Skeletal muscle cell (primary cell): ENCODE results near the gene BTBD16.

ENCODE experiments used
- DNase-seq: peaks from one replicate; pipeline ENCODE4 v3.0.0-alpha.2; 2010; ENCODE audit warnings: low read depth
- H3K4me3 ChIP-seq: 2 replicates; pipeline ENCODE4 v1.5.1; 2011; ENCODE audit warnings: low read depth, mild to moderate bottlenecking, control low read depth, low read length, moderate library complexity

The BTBD16 gene

GRCh38 chr10:122354383-122354782, 83.3 kb downstream of the BTBD16 start:
- no peak overlapping the region for H3K4me3 ChIP-seq
- no peak for DNase-seq

- no peak overlapping the region for H3K4me3 ChIP-seq
- no peak for DNase-seq
These were observed 86.6 kb downstream of the BTBD16 start for GRCh38 chr10:122357685-122358084.

- no peak for DNase-seq
- H3K4me3 ChIP-seq: no peak overlapping the region
These were observed 88.5 kb downstream of the BTBD16 start for GRCh38 chr10:122359621-122360020.

GRCh38 chr10:122361046-122361445, 90.0 kb downstream of the BTBD16 start:
- H3K4me3 ChIP-seq: no peak overlapping the region
- no peak for DNase-seq

GRCh38 chr10:122362031-122362592, 91.0 kb downstream of the BTBD16 start:
- H3K4me3 ChIP-seq: no peak overlapping the region
- DNase-seq: no peak

GRCh38 chr10:122362621-122363020, 91.5 kb downstream of the BTBD16 start:
- no peak overlapping the region for H3K4me3 ChIP-seq
- DNase-seq: no peak

- no peak overlapping the region for H3K4me3 ChIP-seq
- DNase-seq: no peak
These were observed 92.2 kb downstream of the BTBD16 start for GRCh38 chr10:122363311-122363710.

- no peak overlapping the region for H3K4me3 ChIP-seq
- DNase-seq: no peak
These were observed 92.8 kb downstream of the BTBD16 start for GRCh38 chr10:122363722-122364463.

GRCh38 chr10:122368502-122369254, 97.6 kb downstream of the BTBD16 start:
- no peak for DNase-seq
- no peak overlapping the region for H3K4me3 ChIP-seq

GRCh38 chr10:122373108-122373507, 102.0 kb downstream of the BTBD16 start:
- DNase-seq: no peak
- H3K4me3 ChIP-seq: no peak overlapping the region

- H3K4me3 ChIP-seq: peak overlapping the region; percentile 65
- no peak for DNase-seq
These were observed 102.6 kb downstream of the BTBD16 start for GRCh38 chr10:122373721-122374120.

- H3K4me3 ChIP-seq: peak within 1 kb of the TSS; percentile 78
- DNase-seq: peak; percentile 81
These were observed 103.3 kb downstream of the BTBD16 start, which contains the start of gene PLEKHA1 for GRCh38 chr10:122374237-122374858. Gene PLEKHA1, plus strand, starts transcription at chr10:122374708. Its CDS starts 18,493 bp downstream, at chr10:122393201.

GRCh38 chr10:122374859-122375678, 104.0 kb downstream of the BTBD16 start:
- peak overlapping the region; percentile 78 for H3K4me3 ChIP-seq
- DNase-seq: peak; percentile 30

GRCh38 chr10:122375679-122376160, 104.6 kb downstream of the BTBD16 start:
- no peak for DNase-seq
- peak overlapping the region; percentile 78 for H3K4me3 ChIP-seq

GRCh38 chr10:122376364-122376961, 105.4 kb downstream of the BTBD16 start:
- H3K4me3 ChIP-seq: no peak overlapping the region
- no peak for DNase-seq

- no peak for DNase-seq
These were observed 107.9 kb downstream of the BTBD16 start for GRCh38 chr10:122379041-122379440.

GRCh38 chr10:122379537-122379936, 108.4 kb downstream of the BTBD16 start:
- H3K4me3 ChIP-seq: no peak overlapping the region
- DNase-seq: no peak

More at GRCh38 chr10:122379041-122379440, 107.9 kb downstream of the BTBD16 start:
- no peak overlapping the region for H3K4me3 ChIP-seq

- no peak for DNase-seq
- no peak overlapping the region for H3K4me3 ChIP-seq
These were observed 109.6 kb downstream of the BTBD16 start for GRCh38 chr10:122380703-122381102.

GRCh38 chr10:122381680-122382079, 110.6 kb downstream of the BTBD16 start:
- no peak for DNase-seq
- no peak overlapping the region for H3K4me3 ChIP-seq
